Activated T-helper 2 cell treated with anti-CD3 and anti-CD28 coated beads, Interferon-gamma antibody, Interleukin-2, Interleukin-4, amounts not matched to agents 10 μg/mL and 5 μg/mL and 100 μg/mL, durations not matched to agents 14 hours and 24 hours and 36 hours (primary cell): Measurements from ENCODE around the gene CGRRF1. TPM values are rescaled to one million over a fixed set of nuclear protein-coding genes. Genes with fewer than 3 reads are reported as not detected.
A peak's percentile ranks its signal among the peaks of the same experiment; 100 is the strongest.

ENCODE experiments used
- DNase-seq: peaks from one replicate; pipeline ENCODE4 v3.0.0; 2021; ENCODE audit warnings: low spot score
- H3K27ac Mint-ChIP-seq: one replicate; pipeline ENCODE4 v1.8.0; 2021; ENCODE audit warnings: mixed read lengths
- H3K27me3 Mint-ChIP-seq: one replicate; pipeline ENCODE4 v1.8.0; 2021; ENCODE audit warnings: low read depth, mixed read lengths
- H3K36me3 Mint-ChIP-seq: one replicate; pipeline ENCODE4 v1.8.0; 2021; ENCODE audit warnings: low read depth, mixed read lengths
- H3K4me1 Mint-ChIP-seq: one replicate; pipeline ENCODE4 v1.8.0; 2021; ENCODE audit warnings: low read depth, mixed read lengths
- H3K4me3 Mint-ChIP-seq: one replicate; pipeline ENCODE4 v1.8.0; 2021; ENCODE audit warnings: low read depth, mild to moderate bottlenecking, moderate library complexity, mixed read lengths
- H3K9me3 Mint-ChIP-seq: one replicate; pipeline ENCODE4 v1.8.0; 2021; ENCODE audit warnings: mixed read lengths
- intact Hi-C: fragments of 100-400 bp; cut with micrococcal nuclease; formaldehyde crosslinking; loops from one replicate; pipeline ENCODE4 v1.15.1; 2023
- total RNA-seq: library from RNA; stranded (reverse); gene quantifications from 2 replicates; pipeline ENCODE4 v1.2.3, GENCODE V29; 2022

The CGRRF1 gene
- total RNA-seq, 1 donor from 2014 or later, result 6.2 TPM

- H3K27me3 Mint-ChIP-seq, result no peaks in the 10 kb centered on the region
- no peak for DNase-seq
- H3K36me3 Mint-ChIP-seq, result peaks cover 65% of the 10 kb centered on the region
- no peaks in the 10 kb centered on the region for H3K9me3 Mint-ChIP-seq
- H3K4me1 Mint-ChIP-seq, result peaks cover 38% of the 10 kb centered on the region
- H3K27ac Mint-ChIP-seq, result no peak overlapping the region
- no peak overlapping the region for H3K4me3 Mint-ChIP-seq
- intact Hi-C loops, result no loop called here
Observed at GRCh38 chr14:54481695-54482094, 28.0 kb upstream of the CGRRF1 start.

- peaks cover 67% of the 10 kb centered on the region for H3K36me3 Mint-ChIP-seq
- H3K9me3 Mint-ChIP-seq, result no peaks in the 10 kb centered on the region
- peaks cover 46% of the 10 kb centered on the region for H3K4me1 Mint-ChIP-seq
- no peaks in the 10 kb centered on the region for H3K27me3 Mint-ChIP-seq
- H3K27ac Mint-ChIP-seq, result no peak overlapping the region
- intact Hi-C loops, result no loop called here
- H3K4me3 Mint-ChIP-seq, result no peak overlapping the region
- no peak for DNase-seq
Observed at GRCh38 chr14:54483073-54483745, 26.5 kb upstream of the CGRRF1 start.

- no peaks in the 10 kb centered on the region for H3K27me3 Mint-ChIP-seq
- peak overlapping the region; percentile 12 for H3K27ac Mint-ChIP-seq
- H3K4me3 Mint-ChIP-seq, result no peak overlapping the region
- no peaks in the 10 kb centered on the region for H3K9me3 Mint-ChIP-seq
- intact Hi-C loops, result no loop called here
- H3K4me1 Mint-ChIP-seq, result peaks cover 46% of the 10 kb centered on the region
- no peak for DNase-seq
- H3K36me3 Mint-ChIP-seq, result peaks cover 61% of the 10 kb centered on the region
Observed at GRCh38 chr14:54483846-54484245, 25.9 kb upstream of the CGRRF1 start.

GRCh38 chr14:54486685-54487084 lies 23.0 kb upstream of the CGRRF1 start:
- peaks cover 50% of the 10 kb centered on the region for H3K36me3 Mint-ChIP-seq
- H3K4me3 Mint-ChIP-seq, result peak overlapping the region; percentile 92
- H3K27ac Mint-ChIP-seq, result peak overlapping the region; percentile 13
- H3K4me1 Mint-ChIP-seq, result peaks cover 61% of the 10 kb centered on the region
- no peak for DNase-seq
- intact Hi-C loops, result no loop called here
- no peaks in the 10 kb centered on the region for H3K27me3 Mint-ChIP-seq
- no peaks in the 10 kb centered on the region for H3K9me3 Mint-ChIP-seq

GRCh38 chr14:54487771-54488170 lies 21.9 kb upstream of the CGRRF1 start:
- DNase-seq, result no peak
- Mint-ChIP-seq H3K36me3 (peaks cover 41% of the 10 kb centered on the region), H3K4me1 (peaks cover 56% of the 10 kb centered on the region), H3K9me3 (no peaks in the 10 kb centered on the region), H3K27ac (peak overlapping the region; percentile 74), H3K27me3 (no peaks in the 10 kb centered on the region), H3K4me3 (peak overlapping the region; percentile 92)
- intact Hi-C loops, result loop anchor here (1.0 to 2.0 kb wide), 3 partner anchors 47 to 91 kb away; partner anchors contain the start of genes CDKN3 and CNIH1

GRCh38 chr14:54488318-54488645 lies 21.4 kb upstream of the CGRRF1 start:
- no peaks in the 10 kb centered on the region for H3K9me3 Mint-ChIP-seq
- H3K27ac Mint-ChIP-seq, result peak overlapping the region; percentile 74
- H3K36me3 Mint-ChIP-seq, result peaks cover 37% of the 10 kb centered on the region
- no peak for DNase-seq
- intact Hi-C loops, result loop anchor here (1.0 to 2.0 kb wide), 3 partner anchors 47 to 91 kb away; partner anchors contain the start of genes CDKN3 and CNIH1
- H3K4me1 Mint-ChIP-seq, result peaks cover 51% of the 10 kb centered on the region
- peak overlapping the region; percentile 92 for H3K4me3 Mint-ChIP-seq
- no peaks in the 10 kb centered on the region for H3K27me3 Mint-ChIP-seq

GRCh38 chr14:54488646-54489317 lies 20.9 kb upstream of the CGRRF1 start, which contains the start of gene GMFB:
TSS of gene GMFB (minus strand) at chr14:54488980. CDS start at chr14:54488927, 53 bp downstream.
- peak within 1 kb of the TSS; percentile 92 for H3K4me3 Mint-ChIP-seq
- peaks cover 32% of the 10 kb centered on the region for H3K36me3 Mint-ChIP-seq
- peaks cover 46% of the 10 kb centered on the region for H3K4me1 Mint-ChIP-seq

GRCh38 chr14:54489318-54489683 lies 20.4 kb upstream of the CGRRF1 start:
- peak overlapping the region; percentile 95 for H3K27ac Mint-ChIP-seq
- no peak for DNase-seq
- no peaks in the 10 kb centered on the region for H3K27me3 Mint-ChIP-seq
- intact Hi-C loops, result loop anchor here (1.0 to 2.0 kb wide), 3 partner anchors 20 to 92 kb away; partner anchors contain the start of genes CDKN3, CGRRF1 and CNIH1
- peak overlapping the region; percentile 92 for H3K4me3 Mint-ChIP-seq
- peaks cover 43% of the 10 kb centered on the region for H3K4me1 Mint-ChIP-seq
- no peaks in the 10 kb centered on the region for H3K9me3 Mint-ChIP-seq
- H3K36me3 Mint-ChIP-seq, result peaks cover 30% of the 10 kb centered on the region

More at GRCh38 chr14:54488646-54489317, 20.9 kb upstream of the CGRRF1 start, which contains the start of gene GMFB:
- peak; percentile 83 for DNase-seq
- peak within 1 kb of the TSS; percentile 95 for H3K27ac Mint-ChIP-seq
- H3K27me3 Mint-ChIP-seq, result no peaks in the 10 kb centered on the region
- intact Hi-C loops, result loop anchor here (1.0 to 2.0 kb wide), 4 partner anchors 21 to 92 kb away; partner anchors contain the start of genes CDKN3, CGRRF1 and CNIH1
- H3K9me3 Mint-ChIP-seq, result no peaks in the 10 kb centered on the region

- Mint-ChIP-seq H3K36me3 (peaks cover 24% of the 10 kb centered on the region), H3K9me3 (no peaks in the 10 kb centered on the region), H3K27me3 (no peaks in the 10 kb centered on the region), H3K27ac (peak overlapping the region; percentile 95), H3K4me1 (peaks cover 37% of the 10 kb centered on the region), H3K4me3 (peak overlapping the region; percentile 92)
- intact Hi-C loops, result loop anchor here (1.0 to 2.0 kb wide), 3 partner anchors 19 to 93 kb away; partner anchors contain the start of genes CDKN3, CGRRF1 and CNIH1
- DNase-seq, result no peak
Observed at GRCh38 chr14:54489731-54490444, 19.8 kb upstream of the CGRRF1 start.

GRCh38 chr14:54490445-54491175 lies 19.1 kb upstream of the CGRRF1 start:
- H3K27me3 Mint-ChIP-seq, result no peaks in the 10 kb centered on the region
- no peaks in the 10 kb centered on the region for H3K9me3 Mint-ChIP-seq
- H3K27ac Mint-ChIP-seq, result no peak overlapping the region
- H3K36me3 Mint-ChIP-seq, result peaks cover 17% of the 10 kb centered on the region
- intact Hi-C loops, result no loop called here
- no peak for DNase-seq
- H3K4me3 Mint-ChIP-seq, result no peak overlapping the region
- peaks cover 30% of the 10 kb centered on the region for H3K4me1 Mint-ChIP-seq

GRCh38 chr14:54493293-54493692 lies 16.4 kb upstream of the CGRRF1 start:
- no peak for DNase-seq
- no peaks in the 10 kb centered on the region for H3K36me3 Mint-ChIP-seq
- H3K9me3 Mint-ChIP-seq, result no peaks in the 10 kb centered on the region
- peaks cover 17% of the 10 kb centered on the region for H3K4me1 Mint-ChIP-seq
- intact Hi-C loops, result no loop called here
- no peak overlapping the region for H3K27ac Mint-ChIP-seq
- H3K27me3 Mint-ChIP-seq, result peaks cover 5% of the 10 kb centered on the region
- no peak overlapping the region for H3K4me3 Mint-ChIP-seq

- intact Hi-C loops, result no loop called here
- peaks cover 2% of the 10 kb centered on the region for H3K4me1 Mint-ChIP-seq
- H3K27ac Mint-ChIP-seq, result no peak overlapping the region
- H3K4me3 Mint-ChIP-seq, result no peak overlapping the region
- no peak for DNase-seq
- no peaks in the 10 kb centered on the region for H3K9me3 Mint-ChIP-seq
- no peaks in the 10 kb centered on the region for H3K36me3 Mint-ChIP-seq
- H3K27me3 Mint-ChIP-seq, result peaks cover 19% of the 10 kb centered on the region
Observed at GRCh38 chr14:54497224-54497623, 12.5 kb upstream of the CGRRF1 start.
